HepG2 (cell line): ENCODE data around the gene LMAN1L. TPM values are rescaled to one million over a fixed set of nuclear protein-coding genes. Genes with fewer than 3 reads are reported as not detected.

Experiments used
- ATAD3A ChIP-seq: sonication (generic); formaldehyde crosslinking; IDR thresholded peaks from 2 replicates; pipeline ENCODE4 v1.4.0; 2020; ENCODE audit warnings: missing genetic modification reagents
- EHMT2 ChIP-seq: fragments of 200-600 bp; sonication (generic); IDR thresholded peaks from 2 replicates; pipeline ENCODE4 v1.7.0; 2017; ENCODE audit warnings: antibody characterized with exemption, low read depth, low read length, borderline replicate concordance
- GABPA ChIP-seq, 2 experiments: IDR thresholded peaks; 2 replicates each; pipeline ENCODE4 v1.6.1; 2011 to 2016; ENCODE audit warnings: low read depth in 2 of 2, low read length in 1 of 2, missing biosample characterization in 1 of 2, missing genetic modification characterization in 1 of 2
- GABPB1 ChIP-seq: IDR thresholded peaks from 2 replicates; pipeline ENCODE4 v1.6.1; 2016; ENCODE audit warnings: mild to moderate bottlenecking, missing genetic modification reagents, moderate library complexity, missing compliant biosample characterization
- HES4 ChIP-seq: sonication (generic); formaldehyde crosslinking; IDR thresholded peaks from 2 replicates; pipeline ENCODE4 v1.9.0; 2021; ENCODE audit warnings: mild to moderate bottlenecking, missing genetic modification reagents, borderline replicate concordance
- POLR2AphosphoS5 ChIP-seq: IDR thresholded peaks from 2 replicates; pipeline ENCODE4 v1.6.1; 2012; ENCODE audit warnings: low read depth, low read length
- SP140L ChIP-seq: sonication (generic); formaldehyde crosslinking; IDR thresholded peaks from 2 replicates; pipeline ENCODE4 v1.4.0; 2020; ENCODE audit warnings: missing genetic modification reagents, borderline replicate concordance
- SRF ChIP-seq: IDR thresholded peaks from 2 replicates; pipeline ENCODE4 v1.6.1; 2011; ENCODE audit warnings: mild to moderate bottlenecking, low read depth, low read length, moderate library complexity
- TARDBP ChIP-seq: sonication (generic); formaldehyde crosslinking; IDR thresholded peaks from 2 replicates; pipeline ENCODE4 v1.8.0; 2022; ENCODE audit warnings: mild to moderate bottlenecking, missing genetic modification reagents
- ZFAT ChIP-seq: sonication (generic); formaldehyde crosslinking; conservative IDR thresholded peaks from 2 replicates; pipeline ENCODE4 v1.8.1; 2023; ENCODE audit warnings: missing genetic modification reagents, inconsistent platforms
- ZNF230 ChIP-seq: sonication (generic); formaldehyde crosslinking; IDR thresholded peaks from 2 replicates; pipeline ENCODE4 v1.4.0; 2020; ENCODE audit warnings: mild to moderate bottlenecking, missing genetic modification reagents
- ZNF350 ChIP-seq: sonication (generic); formaldehyde crosslinking; IDR thresholded peaks from 2 replicates; pipeline ENCODE4 v1.4.0; 2020; ENCODE audit warnings: mild to moderate bottlenecking, low read depth, missing genetic modification reagents, borderline replicate concordance
- ZNF543 ChIP-seq: sonication (generic); formaldehyde crosslinking; IDR thresholded peaks from 2 replicates; pipeline ENCODE4 v1.4.0; 2020; ENCODE audit warnings: mild to moderate bottlenecking, missing genetic modification reagents
- ZNF781 ChIP-seq: sonication (generic); formaldehyde crosslinking; IDR thresholded peaks from 2 replicates; pipeline ENCODE4 v1.5.1; 2020; ENCODE audit warnings: borderline replicate concordance, mild to moderate bottlenecking, missing genetic modification reagents; ENCODE audit errors: not compliant biosample characterization
- ZNF841 ChIP-seq: sonication (generic); formaldehyde crosslinking; IDR thresholded peaks from 2 replicates; pipeline ENCODE4 v1.8.1; 2023; ENCODE audit warnings: missing genetic modification reagents, borderline replicate concordance
- polyA plus RNA-seq, 8 experiments: library from polyadenylated mRNA; depleted of rRNA in 3 of 8; stranded (reverse) in 7 of 8; unstranded in 1 of 8; fragments of >200 nt; fragmentation: Illumina TruSeq in 4 of 8; extraction: Trizol in 4 of 8; gene quantifications; 2 replicates each; pipeline versions ENCODE4 v1.2.1 to v1.2.3, GENCODE V29; 2011 to 2016; ENCODE audit warnings: low read depth in 4 of 8, missing spikeins in 1 of 8, mixed read lengths in 1 of 8; ENCODE audit not compliant: insufficient read depth in 1 of 8
- total RNA-seq, 5 experiments: library from RNA; depleted of rRNA; stranded (reverse); fragments of >200 nt; fragmentation: Illumina TruSeq; extraction: Trizol; gene quantifications; 2 replicates each; pipeline ENCODE4 v1.2.3, GENCODE V29; 2016; ENCODE audit warnings: low read depth in 1 of 5
- TF ChIP-seq, protein P1 (sequence below): sonication (generic); formaldehyde crosslinking; conservative IDR thresholded peaks from 2 replicates; pipeline ENCODE4 v1.8.1; 2023; ENCODE audit warnings: missing genetic modification reagents
- TF ChIP-seq, protein P2 (sequence below): sonication (generic); formaldehyde crosslinking; conservative IDR thresholded peaks from 2 replicates; pipeline ENCODE4 v1.4.0; 2020; ENCODE audit warnings: missing genetic modification reagents
- TF ChIP-seq, protein P3 (sequence below): sonication (generic); formaldehyde crosslinking; IDR thresholded peaks from 2 replicates; pipeline ENCODE4 v1.8.1; 2023; ENCODE audit warnings: mild to moderate bottlenecking, missing genetic modification reagents
- TF ChIP-seq, protein P4 (sequence below): sonication (generic); formaldehyde crosslinking; IDR thresholded peaks from 2 replicates; pipeline ENCODE4 v1.5.0; 2020; ENCODE audit warnings: missing genetic modification reagents
- TF ChIP-seq, protein P5 (sequence below): sonication (generic); formaldehyde crosslinking; IDR thresholded peaks from 2 replicates; pipeline ENCODE4 v1.9.0; 2021; ENCODE audit warnings: missing genetic modification reagents, borderline replicate concordance
- TF ChIP-seq, protein P6 (sequence below): sonication (generic); formaldehyde crosslinking; IDR thresholded peaks from 2 replicates; pipeline ENCODE4 v1.4.0; 2020; ENCODE audit warnings: missing genetic modification reagents

Gene LMAN1L
- total and polyA plus RNA-seq, 2 of the 13 experiments (the other 11 are each of a cell fraction or from before 2014, with no cell fraction given) = not detected

DNA sequence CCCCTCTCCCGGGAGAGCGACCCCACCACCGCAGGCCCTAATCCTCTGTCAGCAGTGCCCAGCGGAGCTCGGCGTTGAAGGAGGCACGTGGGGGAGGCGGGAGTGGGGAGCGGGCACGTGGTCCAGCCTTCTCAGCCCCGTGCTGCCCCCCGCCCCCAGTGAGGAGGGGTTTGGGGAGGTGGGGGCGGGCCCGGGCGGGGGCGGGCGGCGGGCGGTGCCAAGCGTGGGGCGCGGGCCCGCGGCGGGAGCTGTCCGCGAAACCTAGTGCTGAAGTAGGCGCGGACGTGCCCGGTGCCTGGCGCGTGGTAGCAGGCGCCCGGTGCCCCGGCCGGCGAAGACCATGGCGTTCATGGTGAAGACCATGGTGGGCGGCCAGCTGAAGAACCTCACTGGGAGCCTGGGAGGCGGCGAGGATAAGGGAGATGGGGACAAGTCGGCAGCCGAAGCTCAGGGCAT lies 13.8 kb downstream of the LMAN1L start, which contains the start of gene CPLX3 (continued):
- TF ChIP-seq GABPA (IDR thresholded peaks at IDR 0.05; ENCODE audit: low read depth, low read length) (no peak), GABPA (CRISPR knock-in tag; IDR thresholded peaks at IDR 0.05; ENCODE audit: low read depth) (no peak), POLR2AphosphoS5 (no peak), GABPB1 (CRISPR knock-in tag) (0 out of 2 replicates have a peak, but pooled peaks have one; percentile 32), TARDBP (CRISPR knock-in tag) (no peak), ATAD3A (no peak), EHMT2 (peak; percentile 59; the same call in 1 of the 2 replicates), ZNF230 (CRISPR knock-in tag) (no peak), SP140L (CRISPR knock-in tag) (no peak), ZFAT (no peak), SRF (no peak), HES4 (CRISPR knock-in tag) (0 out of 2 replicates have a peak, but pooled peaks have one; percentile 49), ZNF543 (CRISPR knock-in tag) (no peak), ZNF781 (CRISPR knock-in tag) (no peak), ZNF841 (no peak), ZNF350 (CRISPR knock-in tag) (no peak)
- TF ChIP-seq, protein P1, sequence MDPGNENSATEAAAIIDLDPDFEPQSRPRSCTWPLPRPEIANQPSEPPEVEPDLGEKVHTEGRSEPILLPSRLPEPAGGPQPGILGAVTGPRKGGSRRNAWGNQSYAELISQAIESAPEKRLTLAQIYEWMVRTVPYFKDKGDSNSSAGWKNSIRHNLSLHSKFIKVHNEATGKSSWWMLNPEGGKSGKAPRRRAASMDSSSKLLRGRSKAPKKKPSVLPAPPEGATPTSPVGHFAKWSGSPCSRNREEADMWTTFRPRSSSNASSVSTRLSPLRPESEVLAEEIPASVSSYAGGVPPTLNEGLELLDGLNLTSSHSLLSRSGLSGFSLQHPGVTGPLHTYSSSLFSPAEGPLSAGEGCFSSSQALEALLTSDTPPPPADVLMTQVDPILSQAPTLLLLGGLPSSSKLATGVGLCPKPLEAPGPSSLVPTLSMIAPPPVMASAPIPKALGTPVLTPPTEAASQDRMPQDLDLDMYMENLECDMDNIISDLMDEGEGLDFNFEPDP (CRISPR knock-in tag) = no peak
- TF ChIP-seq, protein P2, sequence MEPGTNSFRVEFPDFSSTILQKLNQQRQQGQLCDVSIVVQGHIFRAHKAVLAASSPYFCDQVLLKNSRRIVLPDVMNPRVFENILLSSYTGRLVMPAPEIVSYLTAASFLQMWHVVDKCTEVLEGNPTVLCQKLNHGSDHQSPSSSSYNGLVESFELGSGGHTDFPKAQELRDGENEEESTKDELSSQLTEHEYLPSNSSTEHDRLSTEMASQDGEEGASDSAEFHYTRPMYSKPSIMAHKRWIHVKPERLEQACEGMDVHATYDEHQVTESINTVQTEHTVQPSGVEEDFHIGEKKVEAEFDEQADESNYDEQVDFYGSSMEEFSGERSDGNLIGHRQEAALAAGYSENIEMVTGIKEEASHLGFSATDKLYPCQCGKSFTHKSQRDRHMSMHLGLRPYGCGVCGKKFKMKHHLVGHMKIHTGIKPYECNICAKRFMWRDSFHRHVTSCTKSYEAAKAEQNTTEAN = 0 out of 2 replicates have a peak, but pooled peaks have one; percentile 27
- TF ChIP-seq, protein P3, sequence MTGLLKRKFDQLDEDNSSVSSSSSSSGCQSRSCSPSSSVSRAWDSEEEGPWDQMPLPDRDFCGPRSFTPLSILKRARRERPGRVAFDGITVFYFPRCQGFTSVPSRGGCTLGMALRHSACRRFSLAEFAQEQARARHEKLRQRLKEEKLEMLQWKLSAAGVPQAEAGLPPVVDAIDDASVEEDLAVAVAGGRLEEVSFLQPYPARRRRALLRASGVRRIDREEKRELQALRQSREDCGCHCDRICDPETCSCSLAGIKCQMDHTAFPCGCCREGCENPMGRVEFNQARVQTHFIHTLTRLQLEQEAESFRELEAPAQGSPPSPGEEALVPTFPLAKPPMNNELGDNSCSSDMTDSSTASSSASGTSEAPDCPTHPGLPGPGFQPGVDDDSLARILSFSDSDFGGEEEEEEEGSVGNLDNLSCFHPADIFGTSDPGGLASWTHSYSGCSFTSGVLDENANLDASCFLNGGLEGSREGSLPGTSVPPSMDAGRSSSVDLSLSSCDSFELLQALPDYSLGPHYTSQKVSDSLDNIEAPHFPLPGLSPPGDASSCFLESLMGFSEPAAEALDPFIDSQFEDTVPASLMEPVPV = no peak
- TF ChIP-seq, protein P4, sequence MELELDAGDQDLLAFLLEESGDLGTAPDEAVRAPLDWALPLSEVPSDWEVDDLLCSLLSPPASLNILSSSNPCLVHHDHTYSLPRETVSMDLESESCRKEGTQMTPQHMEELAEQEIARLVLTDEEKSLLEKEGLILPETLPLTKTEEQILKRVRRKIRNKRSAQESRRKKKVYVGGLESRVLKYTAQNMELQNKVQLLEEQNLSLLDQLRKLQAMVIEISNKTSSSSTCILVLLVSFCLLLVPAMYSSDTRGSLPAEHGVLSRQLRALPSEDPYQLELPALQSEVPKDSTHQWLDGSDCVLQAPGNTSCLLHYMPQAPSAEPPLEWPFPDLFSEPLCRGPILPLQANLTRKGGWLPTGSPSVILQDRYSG = 0 out of 2 replicates have a peak, but pooled peaks have one; percentile 36
- TF ChIP-seq, protein P5, sequence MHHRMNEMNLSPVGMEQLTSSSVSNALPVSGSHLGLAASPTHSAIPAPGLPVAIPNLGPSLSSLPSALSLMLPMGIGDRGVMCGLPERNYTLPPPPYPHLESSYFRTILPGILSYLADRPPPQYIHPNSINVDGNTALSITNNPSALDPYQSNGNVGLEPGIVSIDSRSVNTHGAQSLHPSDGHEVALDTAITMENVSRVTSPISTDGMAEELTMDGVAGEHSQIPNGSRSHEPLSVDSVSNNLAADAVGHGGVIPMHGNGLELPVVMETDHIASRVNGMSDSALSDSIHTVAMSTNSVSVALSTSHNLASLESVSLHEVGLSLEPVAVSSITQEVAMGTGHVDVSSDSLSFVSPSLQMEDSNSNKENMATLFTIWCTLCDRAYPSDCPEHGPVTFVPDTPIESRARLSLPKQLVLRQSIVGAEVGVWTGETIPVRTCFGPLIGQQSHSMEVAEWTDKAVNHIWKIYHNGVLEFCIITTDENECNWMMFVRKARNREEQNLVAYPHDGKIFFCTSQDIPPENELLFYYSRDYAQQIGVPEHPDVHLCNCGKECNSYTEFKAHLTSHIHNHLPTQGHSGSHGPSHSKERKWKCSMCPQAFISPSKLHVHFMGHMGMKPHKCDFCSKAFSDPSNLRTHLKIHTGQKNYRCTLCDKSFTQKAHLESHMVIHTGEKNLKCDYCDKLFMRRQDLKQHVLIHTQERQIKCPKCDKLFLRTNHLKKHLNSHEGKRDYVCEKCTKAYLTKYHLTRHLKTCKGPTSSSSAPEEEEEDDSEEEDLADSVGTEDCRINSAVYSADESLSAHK (CRISPR knock-in tag) = no peak
- TF ChIP-seq, protein P6, sequence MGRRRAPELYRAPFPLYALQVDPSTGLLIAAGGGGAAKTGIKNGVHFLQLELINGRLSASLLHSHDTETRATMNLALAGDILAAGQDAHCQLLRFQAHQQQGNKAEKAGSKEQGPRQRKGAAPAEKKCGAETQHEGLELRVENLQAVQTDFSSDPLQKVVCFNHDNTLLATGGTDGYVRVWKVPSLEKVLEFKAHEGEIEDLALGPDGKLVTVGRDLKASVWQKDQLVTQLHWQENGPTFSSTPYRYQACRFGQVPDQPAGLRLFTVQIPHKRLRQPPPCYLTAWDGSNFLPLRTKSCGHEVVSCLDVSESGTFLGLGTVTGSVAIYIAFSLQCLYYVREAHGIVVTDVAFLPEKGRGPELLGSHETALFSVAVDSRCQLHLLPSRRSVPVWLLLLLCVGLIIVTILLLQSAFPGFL (CRISPR knock-in tag) = no peak
